Trophoblast cell (in vitro differentiated cells and primary cell): ENCODE measurements around the gene ENTPD5.
"Not testable (repeated sequence)": the region's sequence is repeated elsewhere in the genome, so short reads cannot be mapped to it uniquely, and the experiment has no call there.

Experiments
- DNase-seq, 2 donors: peaks; one replicate each; pipeline ENCODE4 v3.0.0-alpha.2; 2016
- H2AFZ ChIP-seq: 2 replicates; pipeline ENCODE4 v1.6.1; 2013; ENCODE audit warnings: low read length, moderate library complexity, mild to moderate bottlenecking; ENCODE audit not compliant: insufficient read depth, poor library complexity
- H2AK5ac ChIP-seq: 2 replicates; pipeline ENCODE4 v1.6.1; 2013; ENCODE audit warnings: mild to moderate bottlenecking, low read length
- H2BK120ac ChIP-seq: 2 replicates; pipeline ENCODE4 v1.6.1; 2013; ENCODE audit warnings: low read length, mild to moderate bottlenecking, moderate library complexity; ENCODE audit not compliant: insufficient read depth, poor library complexity
- H2BK12ac ChIP-seq: 2 replicates; pipeline ENCODE4 v1.6.1; 2013; ENCODE audit warnings: mild to moderate bottlenecking, low read length, moderate library complexity
- H2BK5ac ChIP-seq: 2 replicates; pipeline ENCODE4 v1.6.1; 2013; ENCODE audit warnings: low read length, low read depth, moderate library complexity, mild to moderate bottlenecking; ENCODE audit not compliant: poor library complexity
- H3K14ac ChIP-seq: 2 replicates; pipeline ENCODE4 v1.6.1; 2013; ENCODE audit warnings: mild to moderate bottlenecking, low read length
- H3K18ac ChIP-seq: 2 replicates; pipeline ENCODE4 v1.6.1; 2013; ENCODE audit warnings: mild to moderate bottlenecking, low read length
- H3K23ac ChIP-seq: 2 replicates; pipeline ENCODE4 v1.6.1; 2013; ENCODE audit warnings: low read length
- H3K27ac ChIP-seq: 2 replicates; pipeline ENCODE4 v1.5.1; 2013; ENCODE audit warnings: low read depth, mild to moderate bottlenecking, inconsistent platforms, low read length, moderate library complexity
- H3K27me3 ChIP-seq: 2 replicates; pipeline ENCODE4 v1.6.1; 2013; ENCODE audit warnings: inconsistent platforms, mild to moderate bottlenecking, low read length, moderate library complexity; ENCODE audit not compliant: insufficient read depth
- H3K36me3 ChIP-seq, 2 experiments: 1 replicate in 1 of 2; 2 replicates in 1 of 2; pipeline ENCODE4 v1.6.1; 2013; ENCODE audit warnings: low read length in 2 of 2, mild to moderate bottlenecking in 2 of 2, moderate library complexity in 1 of 2; ENCODE audit not compliant: insufficient read depth in 2 of 2, control insufficient read depth in 1 of 2
- H3K4ac ChIP-seq: 2 replicates; pipeline ENCODE4 v1.6.1; 2013; ENCODE audit warnings: low read depth, mild to moderate bottlenecking, low read length, moderate library complexity
- H3K4me1 ChIP-seq, 2 experiments: 1 replicate in 1 of 2; 2 replicates in 1 of 2; pipeline ENCODE4 v1.6.1; 2013; ENCODE audit warnings: low read length in 2 of 2, mild to moderate bottlenecking in 2 of 2, moderate library complexity in 1 of 2; ENCODE audit not compliant: insufficient read depth in 2 of 2, control insufficient read depth in 1 of 2
- H3K4me2 ChIP-seq: 2 replicates; pipeline ENCODE4 v1.6.1; 2013; ENCODE audit warnings: inconsistent platforms, mild to moderate bottlenecking, low read length, moderate library complexity
- H3K4me3 ChIP-seq: 2 replicates; pipeline ENCODE4 v1.5.1; 2013; ENCODE audit warnings: mild to moderate bottlenecking, low read depth, low read length, inconsistent platforms
- H3K79me1 ChIP-seq: one replicate; pipeline ENCODE4 v1.6.1; 2013; ENCODE audit warnings: low read length
- H3K79me2 ChIP-seq: 2 replicates; pipeline ENCODE4 v1.6.1; 2013; ENCODE audit warnings: low read length, mild to moderate bottlenecking; ENCODE audit not compliant: control insufficient read depth, insufficient read depth, poor library complexity
- H3K9ac ChIP-seq: 2 replicates; pipeline ENCODE4 v1.6.1; 2013; ENCODE audit warnings: mild to moderate bottlenecking, low read length
- H3K9me3 ChIP-seq: 2 replicates; pipeline ENCODE4 v1.6.1; 2013; ENCODE audit warnings: low read depth, mild to moderate bottlenecking, control low read depth, inconsistent platforms, low read length; ENCODE audit not compliant: insufficient read depth
- H4K12ac ChIP-seq: 2 replicates; pipeline ENCODE4 v1.6.1; 2013; ENCODE audit warnings: low read depth, mild to moderate bottlenecking, low read length, moderate library complexity
- H4K8ac ChIP-seq: 2 replicates; pipeline ENCODE4 v1.6.1; 2013; ENCODE audit warnings: low read depth, mild to moderate bottlenecking, low read length, moderate library complexity
- H4K91ac ChIP-seq: one replicate; pipeline ENCODE4 v1.6.1; 2013; ENCODE audit warnings: low read depth, mild to moderate bottlenecking, low read length, moderate library complexity
- WGBS: extraction: QIAGEN DNeasy Blood & Tissue Kit; methylation state at CpG from one replicate; pipeline ENCODE4 v1.1.7; 2013; ENCODE audit warnings: missing lambda C conversion rate; ENCODE audit not compliant: insufficient read length, insufficient coverage; ENCODE audit errors: extremely low coverage; 5-methylcytosine and 5-hydroxymethylcytosine counted together

Gene ENTPD5

GRCh38 chr14:73996731-73997107 is 22.4 kb downstream of the ENTPD5 start:
- Histone ChIP-seq H2BK5ac (no peak overlapping the region), H2AFZ (no peak overlapping the region)
- WGBS = no CpG with 5 or more reads among the region's 2 CpGs

DNA sequence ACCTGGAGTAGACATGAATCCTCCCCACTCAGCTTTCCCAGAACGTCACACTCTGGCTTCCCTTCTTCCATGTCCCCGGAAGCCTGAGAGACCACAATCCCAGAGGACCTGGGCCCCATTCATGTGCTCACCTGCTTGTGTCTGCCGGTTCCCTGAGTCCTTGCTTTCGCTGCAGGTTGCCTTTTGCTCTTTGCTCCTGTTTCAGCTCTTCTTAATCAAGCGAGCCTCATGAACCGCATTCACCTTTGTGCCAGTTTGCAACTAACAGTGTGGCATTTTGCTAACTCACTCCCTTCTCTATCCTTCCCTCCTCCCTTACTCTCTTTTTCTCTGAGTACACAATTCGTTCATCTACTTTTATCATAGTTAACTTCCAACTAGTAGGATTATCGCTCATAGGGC is 23.1 kb downstream of the ENTPD5 start:
- Histone ChIP-seq H4K12ac (no peak overlapping the region), H3K23ac (no peak overlapping the region), H2BK5ac (no peak overlapping the region), H2BK12ac (no peak overlapping the region), H3K79me1 (no peaks in the 10 kb centered on the region), H3K4me2 (no peak overlapping the region), H4K91ac (no peak overlapping the region), H2AFZ (no peak overlapping the region), H3K79me2 (no peaks in the 10 kb centered on the region), H3K14ac (no peak overlapping the region), H3K18ac (no peak overlapping the region), H2BK120ac (no peak overlapping the region), H3K4me3 (no peak overlapping the region), H3K9ac (no peak overlapping the region), H2AK5ac (no peak overlapping the region), H3K36me3 (no peaks in the 10 kb centered on the region), H3K9me3 (no peaks in the 10 kb centered on the region), H3K4ac (no peak overlapping the region), H3K4me1 (no peaks in the 10 kb centered on the region), H4K8ac (no peak overlapping the region), H3K27ac (no peak overlapping the region), H3K27me3 (no peaks in the 10 kb centered on the region)
- 100% methylated on average over 1 of the region's 8 CpGs for WGBS
- no peak for DNase-seq

More at GRCh38 chr14:73996731-73997107, 22.4 kb downstream of the ENTPD5 start:
- H3K79me2 ChIP-seq = no peaks in the 10 kb centered on the region
- no peak overlapping the region for H3K4me2 ChIP-seq
- H3K4me3 ChIP-seq = no peak overlapping the region
- no peaks in the 10 kb centered on the region for H3K27me3 ChIP-seq
- no peak overlapping the region for H3K4ac ChIP-seq
- H2BK12ac ChIP-seq = no peak overlapping the region
- no peak overlapping the region for H4K91ac ChIP-seq
- no peak overlapping the region for H4K8ac ChIP-seq
- no peak overlapping the region for H4K12ac ChIP-seq
- no peak overlapping the region for H3K18ac ChIP-seq
- DNase-seq = no peak
- H3K9me3 ChIP-seq = no peaks in the 10 kb centered on the region
- H2BK120ac ChIP-seq = no peak overlapping the region
- no peak overlapping the region for H3K27ac ChIP-seq
- H2AK5ac ChIP-seq = no peak overlapping the region
- H3K4me1 ChIP-seq = no peaks in the 10 kb centered on the region
- no peak overlapping the region for H3K9ac ChIP-seq
- H3K14ac ChIP-seq = no peak overlapping the region
- no peak overlapping the region for H3K23ac ChIP-seq
- no peaks in the 10 kb centered on the region for H3K36me3 ChIP-seq
- no peaks in the 10 kb centered on the region for H3K79me1 ChIP-seq

GRCh38 chr14:73994926-73995325 is 24.2 kb downstream of the ENTPD5 start:
- not testable (repeated sequence) for H2BK5ac ChIP-seq, H3K9ac ChIP-seq
- WGBS = no CpG with 5 or more reads among the region's 7 CpGs

GRCh38 chr14:73991092-73991491 is 28.0 kb downstream of the ENTPD5 start:
- Histone ChIP-seq H3K4ac (no peak overlapping the region), H3K4me2 (no peak overlapping the region), H4K8ac (no peak overlapping the region), H3K4me1 (no peaks in the 10 kb centered on the region), H3K9me3 (no peaks in the 10 kb centered on the region), H3K9ac (no peak overlapping the region), H3K4me3 (no peak overlapping the region), H3K23ac (no peak overlapping the region), H2AK5ac (no peak overlapping the region), H3K79me2 (no peaks in the 10 kb centered on the region), H2BK5ac (no peak overlapping the region), H3K36me3 (peaks cover 0 to 2% of the 10 kb centered on the region in 2 experiments), H3K14ac (no peak overlapping the region), H2BK120ac (no peak overlapping the region), H3K79me1 (no peaks in the 10 kb centered on the region), H3K18ac (no peak overlapping the region), H4K91ac (no peak overlapping the region), H2AFZ (no peak overlapping the region), H4K12ac (no peak overlapping the region), H3K27ac (no peak overlapping the region), H2BK12ac (no peak overlapping the region), H3K27me3 (no peaks in the 10 kb centered on the region)
- WGBS = no CpG with 5 or more reads among the region's 4 CpGs
- no peak for DNase-seq

More at GRCh38 chr14:73994926-73995325, 24.2 kb downstream of the ENTPD5 start:
- H3K4me3 ChIP-seq, H4K12ac ChIP-seq, H3K27me3 ChIP-seq, H3K79me2 ChIP-seq, H2AFZ ChIP-seq, H4K91ac ChIP-seq, H3K4me1 ChIP-seq, H3K27ac ChIP-seq, H3K4ac ChIP-seq, H4K8ac ChIP-seq, H2AK5ac ChIP-seq, H3K79me1 ChIP-seq, H3K4me2 ChIP-seq, H3K14ac ChIP-seq, H3K9me3 ChIP-seq, DNase-seq, H3K36me3 ChIP-seq, H2BK120ac ChIP-seq, H2BK12ac ChIP-seq, H3K23ac ChIP-seq, H3K18ac ChIP-seq: not testable (repeated sequence)
